GM21360 (cell line): Measurements from ENCODE around the gene HEPACAM.
A peak's percentile ranks its signal among the peaks of the same experiment; 100 is the strongest.

Source experiments
- ATAC-seq: cut with Tn5 transposase; IDR thresholded peaks from one replicate; pipeline ENCODE4 v1.9.1; 2021; ENCODE audit warnings: mild to moderate bottlenecking, moderate library complexity; ENCODE audit not compliant: unreplicated experiment

Gene HEPACAM

DNA sequence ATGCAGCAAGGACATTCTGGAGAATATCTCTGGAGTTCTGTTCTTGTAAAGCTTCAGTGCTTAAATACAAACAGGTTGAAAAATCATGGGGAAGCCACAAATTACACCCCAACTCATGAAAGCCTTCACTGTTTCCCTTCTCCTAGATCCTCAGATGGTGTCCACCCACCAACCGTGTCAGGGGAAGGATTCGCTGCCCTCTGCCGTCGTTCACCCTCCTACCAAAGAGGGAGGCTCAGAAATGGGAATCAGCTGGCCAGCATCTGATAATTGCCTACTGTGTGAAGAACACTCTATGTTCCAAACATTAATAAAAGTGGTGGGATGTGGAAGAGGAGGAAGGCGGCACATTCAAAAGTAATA lies 7.4 kb upstream of the HEPACAM start:
- ATAC-seq = no peak

DNA sequence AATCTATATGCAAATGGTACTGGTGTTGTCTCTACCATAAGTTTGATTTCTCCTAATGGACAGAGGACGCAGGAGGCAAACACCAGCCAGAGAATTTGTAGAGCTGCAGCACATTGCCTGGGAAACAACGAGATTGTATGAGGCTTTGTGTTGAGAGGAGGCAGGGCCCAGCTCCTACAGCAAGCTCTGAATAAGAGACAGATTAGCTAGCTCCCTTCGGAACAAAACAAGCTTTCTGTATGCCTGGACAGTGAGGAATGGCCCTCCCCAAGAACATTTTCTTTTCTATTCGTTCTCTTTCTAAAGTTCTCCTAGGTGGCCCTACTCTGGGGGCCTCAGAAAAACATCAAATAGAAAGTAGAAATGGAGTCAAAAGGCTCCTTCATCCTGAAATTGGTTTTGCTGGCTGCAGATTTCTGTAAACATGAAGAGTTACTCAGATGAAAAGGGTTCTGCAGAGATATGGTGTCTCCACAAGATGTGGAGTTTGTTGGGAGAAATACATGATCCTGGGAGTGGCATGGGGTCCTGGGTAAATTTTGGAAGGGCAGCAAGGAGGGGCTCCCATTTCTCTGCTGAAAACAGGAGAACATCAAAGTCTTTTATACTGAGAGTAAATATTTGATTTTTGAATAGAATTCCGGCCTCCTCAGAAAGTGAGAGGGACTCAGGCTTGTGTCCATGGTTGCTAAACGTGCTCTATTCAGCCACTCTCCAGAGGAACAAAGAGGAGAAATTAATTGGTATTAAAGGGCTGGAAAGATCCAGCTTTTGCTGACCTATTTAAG lies 6.8 kb upstream of the HEPACAM start:
- no peak for ATAC-seq

DNA sequence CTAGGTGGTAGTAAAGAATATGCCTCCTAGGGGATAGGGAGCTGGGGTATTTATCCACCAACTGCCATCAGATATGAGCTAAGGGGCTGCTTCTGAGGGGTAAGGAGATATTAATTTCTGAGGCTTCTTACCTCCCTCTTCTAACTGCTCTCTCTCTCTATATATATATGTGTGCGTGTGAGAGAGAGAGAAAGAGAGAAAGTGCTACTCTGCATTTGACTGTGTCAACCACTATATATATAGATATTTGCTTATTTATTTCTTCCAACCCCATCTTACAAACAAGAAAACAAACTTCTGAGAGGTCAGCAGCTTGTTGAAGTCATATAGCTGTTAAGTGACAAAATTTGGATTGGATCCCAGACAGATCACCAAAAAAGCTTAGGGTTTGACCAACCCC lies 5.9 kb upstream of the HEPACAM start:
- peak; percentile 46 for ATAC-seq

DNA sequence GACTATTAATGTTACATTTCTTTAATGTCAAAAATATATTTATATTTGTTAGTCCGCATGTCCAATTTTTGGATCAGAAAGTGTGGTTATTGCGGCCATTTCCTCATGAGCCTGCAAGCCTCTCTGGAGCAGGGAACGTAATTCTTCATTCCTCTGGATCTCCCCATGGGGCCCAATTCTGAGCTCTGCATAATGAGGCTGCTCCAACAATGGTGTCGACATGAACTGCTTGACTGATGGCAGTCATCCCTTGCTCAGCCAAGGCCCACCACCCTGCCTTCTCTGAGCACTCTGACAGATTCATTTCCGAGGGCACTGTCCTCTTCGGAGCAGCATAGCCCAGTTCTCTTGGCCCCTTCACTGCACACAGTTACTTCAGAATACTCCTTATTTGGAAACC lies 3.1 kb upstream of the HEPACAM start:
- no peak for ATAC-seq

DNA sequence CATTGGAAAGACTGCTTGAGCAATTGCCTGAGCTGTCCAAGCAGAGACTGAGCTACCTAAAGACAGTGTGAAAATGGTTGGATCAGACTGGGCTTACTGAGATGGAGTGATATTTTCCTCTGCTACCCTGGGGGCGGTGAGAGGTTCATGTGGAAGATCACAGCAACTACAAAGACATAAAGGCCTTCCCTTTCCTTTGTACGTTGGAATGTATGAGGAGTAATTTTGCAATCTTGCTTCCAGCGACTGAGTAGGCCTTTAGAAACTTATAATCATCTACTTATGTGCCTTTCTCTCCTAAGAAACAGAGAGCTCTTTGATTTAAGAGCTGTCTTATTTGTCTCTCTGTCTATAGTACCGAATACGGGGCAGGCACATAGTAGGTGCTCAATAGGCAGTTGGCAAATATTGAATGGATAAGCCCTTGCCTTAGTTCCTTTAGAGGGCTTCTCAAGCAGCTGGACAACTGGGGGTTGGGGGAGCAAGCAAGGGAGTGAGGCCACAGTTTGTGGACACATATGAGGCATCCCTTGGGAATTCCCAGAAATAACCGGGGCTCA lies 2.4 kb upstream of the HEPACAM start:
- no peak for ATAC-seq

DNA sequence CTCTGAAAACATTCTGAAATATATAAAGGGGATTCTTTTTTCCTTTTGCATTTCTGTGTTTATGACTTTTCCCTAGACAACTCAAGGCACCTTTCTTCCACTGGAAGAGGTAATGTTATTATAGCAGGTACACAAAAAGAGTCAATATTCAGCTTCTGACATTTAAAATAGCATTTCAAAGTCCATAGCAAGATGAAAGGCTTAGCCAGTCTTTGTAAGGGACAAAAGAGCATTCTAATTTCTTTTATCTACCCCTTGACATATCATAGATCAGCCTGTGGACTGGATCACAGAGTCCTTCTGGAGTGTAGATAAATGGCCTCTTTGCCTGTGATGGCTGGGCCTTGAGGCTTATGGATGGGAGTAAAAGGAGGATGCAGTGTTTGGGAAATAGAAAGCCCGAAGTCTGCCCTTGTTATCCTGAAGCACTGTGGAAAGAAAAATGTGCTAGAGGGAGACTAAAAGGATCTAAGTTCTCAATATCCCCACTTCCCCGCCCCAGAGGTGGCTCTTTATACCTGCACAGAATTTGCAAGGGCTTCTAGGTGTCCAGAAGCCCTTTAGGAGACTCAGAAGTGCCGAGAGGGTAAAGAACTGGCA lies 1.6 kb upstream of the HEPACAM start:
- no peak for ATAC-seq

DNA sequence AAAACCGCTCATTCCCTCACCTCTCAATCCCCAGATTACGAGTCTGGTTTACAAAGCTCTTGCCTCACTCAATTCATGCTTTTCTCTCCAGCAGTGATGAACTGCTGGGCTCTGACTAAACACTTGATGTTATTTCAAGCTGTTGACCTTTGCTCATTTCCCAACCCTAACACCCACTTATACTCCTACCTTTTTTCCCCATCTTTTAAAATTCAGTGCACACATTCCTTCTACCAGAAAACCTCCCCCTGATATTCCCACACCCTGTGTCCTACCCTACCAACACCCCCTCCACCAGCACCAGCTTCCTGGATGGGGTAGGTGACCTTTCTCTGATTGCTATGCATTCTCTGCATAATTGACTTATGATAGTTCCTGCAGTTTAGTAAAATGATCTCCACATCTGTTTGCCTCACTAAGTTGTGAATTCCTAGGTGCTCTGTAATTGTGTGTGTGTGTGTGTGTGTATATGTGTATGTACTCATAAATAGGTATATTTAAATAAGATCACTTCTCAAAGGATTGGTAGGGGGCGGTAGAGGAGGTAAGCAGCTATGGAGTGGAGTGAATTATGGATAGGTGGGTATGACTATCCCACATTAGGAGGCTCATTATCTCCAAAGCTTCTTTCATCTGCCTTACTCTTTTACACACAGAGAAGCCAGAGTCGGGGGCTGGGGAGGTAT lies 842 bp downstream of the HEPACAM start:
- no peak for ATAC-seq

DNA sequence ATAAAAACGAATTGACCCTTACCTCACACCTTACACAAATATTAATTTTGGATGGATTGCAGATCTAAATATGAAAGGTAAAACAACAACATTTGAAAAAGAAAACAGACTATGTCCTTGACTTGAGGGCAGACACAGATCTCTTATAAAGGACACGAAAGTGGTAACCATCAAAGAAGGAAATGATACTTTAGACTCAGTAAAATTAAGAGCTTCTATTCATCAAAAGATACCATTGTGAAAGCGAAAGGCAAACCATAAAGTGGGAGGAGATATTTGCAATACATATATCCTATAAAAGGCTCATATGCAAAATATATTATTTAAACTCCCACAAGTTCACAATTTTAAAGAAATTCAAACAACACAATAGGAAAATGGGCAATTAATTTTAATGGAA lies 5.0 kb downstream of the HEPACAM start:
- peak; percentile 73 for ATAC-seq

DNA sequence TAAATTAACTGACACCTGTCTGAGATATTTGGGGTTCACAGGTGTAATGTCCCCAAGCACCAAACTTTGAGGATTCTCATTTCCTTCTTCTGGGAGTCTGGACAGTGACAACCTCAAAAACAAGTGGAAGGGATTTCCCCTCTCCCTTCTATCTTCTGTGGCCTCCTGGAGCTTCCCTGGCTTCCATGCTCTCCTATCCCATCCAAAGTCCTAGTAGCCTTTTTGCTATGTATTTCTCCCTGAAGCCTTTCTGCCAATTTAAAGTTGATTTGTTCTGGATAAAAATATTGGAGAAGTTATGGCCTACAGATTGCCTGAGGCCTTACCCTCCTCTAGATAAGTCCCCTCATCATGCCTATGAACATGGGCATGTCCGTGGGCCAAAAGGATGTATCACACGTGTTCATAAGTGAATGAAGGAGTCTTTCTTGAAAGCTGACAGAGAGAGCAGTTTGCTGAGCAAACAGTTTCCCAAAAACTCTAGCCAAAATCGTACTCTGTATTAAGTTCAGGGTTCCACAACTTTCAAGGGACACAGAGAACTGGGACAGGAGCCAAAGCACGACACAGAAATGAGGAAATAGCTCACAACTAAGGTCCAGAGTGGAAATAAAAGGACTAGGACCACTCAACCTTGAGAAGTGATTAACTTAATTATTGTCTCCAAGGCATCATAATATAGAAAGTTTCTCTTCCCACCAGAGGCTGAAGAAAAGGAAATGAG lies 6.7 kb downstream of the HEPACAM start:
- no peak for ATAC-seq

DNA sequence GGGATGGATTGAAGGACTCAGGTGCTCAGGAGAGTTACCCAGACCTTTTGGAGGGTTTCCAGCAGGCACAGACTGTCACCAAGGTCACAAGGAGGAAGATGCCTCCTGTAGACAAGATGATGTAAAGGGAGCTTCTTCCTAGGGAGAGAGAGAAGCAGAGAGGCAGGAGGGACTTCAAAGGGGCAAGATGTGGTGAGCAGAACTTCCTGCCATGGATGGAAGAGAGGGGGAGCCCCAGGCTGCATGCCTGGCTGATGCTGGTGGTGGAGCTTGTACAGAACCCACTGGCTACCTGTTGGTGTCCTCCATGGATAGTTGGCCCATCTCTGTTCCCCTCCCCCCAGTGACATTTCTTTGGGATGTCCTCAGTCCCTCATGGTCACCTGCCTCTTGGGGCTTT lies 12.6 kb downstream of the HEPACAM start:
- no peak for ATAC-seq

DNA sequence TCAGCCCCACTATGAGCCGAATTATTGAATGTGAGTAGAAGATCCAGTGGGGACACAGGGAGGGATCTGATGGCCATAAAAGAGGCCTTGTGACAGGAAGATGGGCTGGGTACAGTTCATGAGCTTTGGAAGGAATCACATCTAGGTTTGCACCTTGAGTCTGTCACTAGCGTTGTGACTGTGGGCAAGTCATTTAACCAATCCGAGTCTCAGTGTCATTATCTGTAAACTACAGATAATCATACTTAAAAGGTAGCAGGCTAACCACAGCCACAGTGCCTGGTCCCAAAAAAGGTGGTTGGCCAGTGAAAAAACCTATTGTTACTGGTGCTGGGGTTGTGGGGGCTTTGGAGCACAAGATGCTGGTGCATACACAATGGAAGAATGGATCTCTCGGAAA lies 13.0 kb downstream of the HEPACAM start:
- no peak for ATAC-seq

DNA sequence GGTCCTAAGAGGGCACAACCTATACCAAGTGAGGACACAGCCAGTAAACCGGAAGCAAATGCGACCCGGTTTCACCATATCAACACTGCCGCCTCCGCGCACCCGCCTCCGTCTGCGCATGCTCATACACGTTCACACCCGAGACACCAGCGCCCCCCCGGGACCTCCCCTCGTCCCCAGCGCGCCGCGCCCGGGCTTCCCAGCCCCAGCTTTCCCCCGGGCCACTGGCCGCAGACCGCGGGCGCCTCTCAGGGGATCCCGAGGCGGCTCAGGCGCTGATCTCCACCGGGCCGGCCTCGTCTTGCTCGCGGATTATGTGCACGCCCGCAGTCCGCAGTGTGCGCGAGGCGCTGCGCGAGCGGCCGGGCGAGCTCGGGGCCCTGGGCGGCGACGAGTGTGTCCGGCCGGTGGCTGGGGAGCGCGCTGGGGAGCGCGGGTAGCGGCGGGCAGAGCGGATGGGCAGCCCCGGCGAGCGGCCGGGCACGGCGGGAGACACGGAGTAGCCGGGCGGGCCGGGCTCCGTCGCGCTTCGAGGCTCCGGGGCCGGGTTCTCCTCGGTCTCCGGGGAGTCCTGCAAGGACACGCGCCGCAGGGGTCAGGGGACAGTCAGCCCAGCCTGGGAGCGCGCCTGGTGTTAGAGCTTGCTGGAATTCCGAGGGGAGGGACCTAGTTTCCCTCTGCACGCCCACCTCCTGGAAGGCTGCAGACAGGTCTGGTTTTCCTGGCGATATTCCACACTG lies 14.8 kb downstream of the HEPACAM start:
- ATAC-seq = no peak

DNA sequence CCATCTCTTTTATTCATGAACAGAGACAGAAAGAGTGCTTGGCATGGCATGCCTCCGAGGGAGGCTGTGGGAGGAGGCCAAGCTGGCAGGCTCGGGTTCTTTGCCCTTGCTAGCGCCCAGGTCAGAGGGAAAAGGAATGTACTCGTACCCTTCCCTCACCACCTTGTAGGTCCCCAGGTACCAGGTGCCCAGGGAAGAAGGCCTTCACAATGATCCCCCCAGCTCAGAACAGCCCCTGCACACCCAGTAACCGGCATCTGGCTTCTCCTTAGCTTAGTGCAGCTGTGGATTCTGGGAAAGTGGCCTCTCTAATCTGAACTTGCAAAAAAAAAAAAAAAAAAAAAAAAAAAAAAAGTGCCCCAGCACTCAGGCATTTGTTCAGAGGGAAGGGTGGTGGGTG lies 15.5 kb downstream of the HEPACAM start:
- no peak for ATAC-seq

DNA sequence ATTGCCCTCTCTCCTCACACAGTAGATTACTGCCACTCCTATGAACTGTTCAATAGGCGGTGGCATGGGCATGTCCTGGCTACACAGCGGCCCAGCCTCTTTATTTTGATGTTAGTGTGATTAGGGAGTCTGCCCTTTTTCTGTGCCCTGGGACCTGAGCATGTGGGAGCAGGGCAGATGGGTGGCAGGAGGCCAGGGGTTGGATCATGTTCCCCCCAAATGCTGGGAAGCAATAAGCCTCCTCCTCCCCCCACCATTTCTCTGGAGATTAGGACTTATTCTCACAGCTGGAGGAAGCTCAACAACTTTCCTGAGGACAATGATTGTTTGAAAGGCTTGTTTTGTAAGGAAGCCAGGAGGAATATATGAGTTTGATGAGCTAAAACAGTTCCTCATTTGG lies 15.9 kb downstream of the HEPACAM start:
- ATAC-seq = no peak

DNA sequence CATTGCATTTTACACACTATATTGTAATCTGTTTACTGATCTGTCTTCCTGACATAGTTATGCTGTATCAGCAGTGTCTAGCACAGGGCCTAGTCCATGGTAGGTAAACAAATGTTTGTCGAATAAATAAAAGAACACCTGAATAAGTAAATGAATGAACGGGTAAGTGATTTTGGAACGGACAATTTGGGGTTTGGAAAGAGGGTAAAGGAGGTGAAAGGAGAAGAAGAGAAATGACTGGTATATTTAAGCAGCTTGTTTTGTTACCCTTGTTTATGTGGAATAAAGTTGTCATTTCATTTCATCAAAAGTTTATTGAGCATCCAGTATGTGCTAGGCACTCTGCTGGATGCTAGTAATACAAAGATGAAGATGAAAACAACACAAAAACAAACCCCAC lies 16.9 kb downstream of the HEPACAM start, which contains the start of gene HEPN1:
TSS of gene HEPN1 (plus strand) at position 301 of the 400 bp plus-strand sequence.
- ATAC-seq = no peak

DNA sequence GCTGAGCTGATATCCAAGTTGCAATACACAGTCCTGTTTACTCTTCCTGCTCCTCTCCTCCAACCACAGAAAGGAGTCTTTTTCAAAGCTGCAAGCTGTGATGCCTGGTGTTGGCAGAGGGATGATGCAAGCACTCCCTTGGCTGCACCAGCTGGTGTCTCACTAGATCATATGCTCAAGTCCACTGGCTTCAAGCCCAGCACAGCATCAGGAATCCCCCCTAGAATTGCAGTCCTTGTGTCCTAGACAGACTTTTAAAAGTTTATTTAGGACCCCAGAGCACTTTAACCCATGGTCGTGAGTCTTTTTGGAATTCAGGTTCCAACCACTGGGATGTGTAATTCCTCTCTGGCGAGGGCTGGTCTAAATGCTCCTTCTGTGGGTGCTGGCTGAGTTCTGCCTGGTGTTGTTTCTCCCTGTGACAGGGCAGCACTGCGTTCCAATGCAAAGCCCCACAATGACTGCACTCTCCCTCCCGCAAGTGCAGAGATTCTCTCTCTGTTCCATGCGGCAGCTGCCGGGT lies 18.7 kb downstream of the HEPACAM start:
- ATAC-seq = no peak

DNA sequence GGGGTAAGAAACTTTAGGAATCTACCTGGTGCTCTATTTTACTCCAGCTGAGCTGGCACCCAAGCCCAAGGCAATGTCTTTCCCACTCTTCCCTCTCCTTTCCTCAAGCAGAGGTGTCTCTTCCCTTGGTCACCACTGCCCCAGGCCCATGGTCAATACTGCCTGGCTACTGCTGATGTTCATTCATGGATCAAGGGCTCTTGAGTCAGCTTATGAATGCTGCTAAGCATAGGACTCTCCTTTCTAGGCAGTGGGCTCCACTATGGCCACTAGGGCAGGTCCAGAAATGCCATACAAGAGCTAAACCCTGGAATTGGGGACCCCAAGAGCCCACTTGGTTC lies 19.5 kb downstream of the HEPACAM start:
- no peak for ATAC-seq

DNA sequence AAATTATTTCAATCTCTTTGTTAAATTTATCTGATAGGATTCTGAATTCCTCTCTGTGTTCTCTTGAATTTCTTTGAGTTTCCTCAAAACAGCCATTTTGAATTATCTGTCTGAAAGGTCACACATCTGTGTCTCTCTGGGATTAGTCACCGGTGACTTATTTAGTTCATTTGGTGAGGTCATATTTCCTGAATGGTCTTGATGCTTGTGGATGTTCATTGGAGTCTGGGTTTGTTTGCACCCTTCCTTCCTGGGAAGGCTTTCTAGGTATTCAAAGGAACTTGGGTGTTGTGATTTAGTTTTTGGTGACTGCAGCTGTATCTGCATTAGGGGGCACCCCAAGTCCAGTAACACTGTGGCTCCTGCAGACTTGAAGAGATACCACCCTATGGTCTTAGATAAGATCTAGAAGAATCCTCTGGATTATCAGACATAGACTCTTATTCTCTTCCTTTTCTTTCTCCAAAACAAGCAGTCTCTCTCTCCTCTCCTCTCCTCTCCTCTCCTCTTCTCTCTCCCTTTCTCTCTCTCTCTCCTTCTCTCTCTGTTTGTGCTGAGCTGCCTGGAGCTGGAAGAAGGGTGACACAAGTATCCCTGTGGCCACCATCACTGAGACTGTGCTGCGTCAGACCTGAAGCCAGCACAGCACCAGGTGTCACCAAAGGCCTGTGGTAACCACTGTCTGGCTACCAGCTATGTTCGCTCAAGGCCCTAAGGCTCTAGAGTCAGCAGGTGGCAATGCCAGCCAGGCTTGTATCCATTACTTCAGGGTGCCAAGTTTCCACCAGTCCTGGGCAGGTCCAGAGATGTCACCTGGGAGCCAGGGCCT lies 20.1 kb downstream of the HEPACAM start:
- ATAC-seq = no peak

DNA sequence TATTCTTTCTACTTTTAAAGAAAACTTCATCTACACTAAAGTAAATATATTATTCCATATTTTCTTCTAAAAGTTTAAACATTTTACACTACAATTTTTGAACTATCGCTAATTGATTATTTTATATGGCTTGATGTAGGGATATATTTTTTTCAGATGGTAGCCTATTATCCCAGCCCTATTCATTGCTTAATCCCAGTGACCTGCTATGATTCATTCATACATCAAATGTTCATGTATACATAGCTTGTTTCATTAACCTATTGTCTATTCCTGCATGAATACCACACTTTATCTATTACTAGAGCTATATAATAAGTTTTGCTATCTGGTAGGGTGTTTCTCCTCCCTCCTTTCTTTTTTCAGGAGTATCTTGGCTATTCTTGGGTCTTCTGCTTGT lies 33.2 kb downstream of the HEPACAM start:
- ATAC-seq = no peak

DNA sequence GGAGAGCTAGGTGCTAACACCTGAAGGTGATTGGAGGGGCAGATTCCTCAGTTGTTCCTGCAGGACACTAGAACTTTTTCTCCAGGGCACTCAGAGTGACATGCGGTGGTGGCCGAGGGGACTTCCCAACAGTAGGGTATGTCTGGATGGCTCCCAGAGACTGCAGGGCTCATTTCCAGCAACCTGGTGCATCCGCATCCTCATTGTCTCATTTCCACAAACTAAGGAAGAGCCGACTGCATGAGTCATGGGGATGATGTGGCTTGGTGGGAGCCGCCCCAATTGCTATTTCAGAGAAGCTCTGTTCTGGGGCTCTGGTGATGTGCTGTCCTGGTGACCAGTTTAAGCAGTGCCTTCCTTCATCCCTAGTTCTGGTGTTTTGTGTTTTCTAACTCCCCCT lies 35.4 kb downstream of the HEPACAM start:
- no peak for ATAC-seq
